SH-SY5Y (cell line): Measurements from ENCODE around the gene NR2F1-AS1.
A peak's percentile ranks its signal among the peaks of the same experiment; 100 is the strongest.

ENCODE experiments used
- GATA2 ChIP-seq: IDR thresholded peaks from 2 replicates; pipeline ENCODE4 v1.6.1; 2011; ENCODE audit warnings: mild to moderate bottlenecking, low read depth, low read length
- GATA3 ChIP-seq: IDR thresholded peaks from 2 replicates; pipeline ENCODE4 v1.6.1; 2011; ENCODE audit warnings: low read depth, mild to moderate bottlenecking, low read length, moderate library complexity

Gene NR2F1-AS1

GRCh38 chr5:93401634-93402213 is 179.3 kb downstream of the NR2F1-AS1 start:
- TF ChIP-seq GATA3 (no peak), GATA2 (no peak)

- no peak for TF ChIP-seq GATA3
- no peak for TF ChIP-seq GATA2
Observed at GRCh38 chr5:93399675-93400074, 181.3 kb downstream of the NR2F1-AS1 start.

- TF ChIP-seq GATA3 (peak; percentile 50), GATA2 (peak; percentile 43)
Observed at GRCh38 chr5:93395971-93396379, 185.0 kb downstream of the NR2F1-AS1 start.

GRCh38 chr5:93395010-93395409 is 186.0 kb downstream of the NR2F1-AS1 start:
- TF ChIP-seq GATA2 (no peak), GATA3 (no peak)

- TF ChIP-seq GATA3 (no peak), GATA2 (no peak)
Observed at GRCh38 chr5:93394301-93394700, 186.7 kb downstream of the NR2F1-AS1 start.

GRCh38 chr5:93385655-93386054 is 195.4 kb downstream of the NR2F1-AS1 start:
- TF ChIP-seq GATA2 = no peak
- TF ChIP-seq GATA3 = no peak

- TF ChIP-seq GATA3 (no peak), GATA2 (no peak)
Observed at GRCh38 chr5:93384995-93385394, 196.0 kb downstream of the NR2F1-AS1 start.

- TF ChIP-seq GATA2 (no peak), GATA3 (no peak)
Observed at GRCh38 chr5:93384026-93384425, 197.0 kb downstream of the NR2F1-AS1 start.

GRCh38 chr5:93382188-93382825 is 198.7 kb downstream of the NR2F1-AS1 start:
- TF ChIP-seq GATA3 (no peak), GATA2 (no peak)

- no peak for TF ChIP-seq GATA3
- no peak for TF ChIP-seq GATA2
Observed at GRCh38 chr5:93381057-93381456, 200.0 kb downstream of the NR2F1-AS1 start.

- no peak for TF ChIP-seq GATA3
- no peak for TF ChIP-seq GATA2
Observed at GRCh38 chr5:93378073-93378472, 202.9 kb downstream of the NR2F1-AS1 start.

- no peak for TF ChIP-seq GATA3
- TF ChIP-seq GATA2 = no peak
Observed at GRCh38 chr5:93371893-93372292, 209.1 kb downstream of the NR2F1-AS1 start.

GRCh38 chr5:93364378-93364777 is 216.6 kb downstream of the NR2F1-AS1 start:
- TF ChIP-seq GATA2 (no peak), GATA3 (no peak)

GRCh38 chr5:93360436-93361088 is 220.5 kb downstream of the NR2F1-AS1 start:
- TF ChIP-seq GATA2 = no peak
- TF ChIP-seq GATA3 = no peak

GRCh38 chr5:93359960-93360305 is 221.1 kb downstream of the NR2F1-AS1 start:
- TF ChIP-seq GATA2 (no peak), GATA3 (no peak)
